HG03521 (cell line): ENCODE results near the gene EPHA3.

ENCODE experiments used
- ATAC-seq: cut with Tn5 transposase; IDR thresholded peaks from one replicate; pipeline ENCODE4 v1.9.1; 2021; ENCODE audit warnings: mild to moderate bottlenecking, moderate library complexity; ENCODE audit not compliant: unreplicated experiment

EPHA3 gene

GRCh38 chr3:89278302-89279025 is 171.0 kb downstream of the EPHA3 start:
- ATAC-seq: no peak

DNA sequence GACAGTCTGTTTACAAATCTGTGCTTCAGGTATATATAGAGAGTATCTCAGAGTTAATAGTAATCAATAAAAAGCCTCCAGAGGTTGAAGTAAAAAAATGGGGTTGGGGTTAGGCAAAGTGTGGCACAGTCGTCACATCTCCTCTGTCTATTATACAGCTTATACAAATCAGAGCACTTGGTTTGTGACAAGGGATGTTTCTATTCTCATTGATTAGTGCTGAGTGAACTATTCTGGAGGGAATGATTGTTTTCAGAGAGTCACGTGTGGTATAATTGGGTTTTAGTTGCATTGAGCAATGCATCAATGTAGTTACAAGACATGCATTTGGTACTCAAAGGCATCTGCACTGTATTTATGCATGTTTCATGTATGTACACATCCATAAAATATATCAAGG is 172.9 kb downstream of the EPHA3 start:
- ATAC-seq: no peak

DNA sequence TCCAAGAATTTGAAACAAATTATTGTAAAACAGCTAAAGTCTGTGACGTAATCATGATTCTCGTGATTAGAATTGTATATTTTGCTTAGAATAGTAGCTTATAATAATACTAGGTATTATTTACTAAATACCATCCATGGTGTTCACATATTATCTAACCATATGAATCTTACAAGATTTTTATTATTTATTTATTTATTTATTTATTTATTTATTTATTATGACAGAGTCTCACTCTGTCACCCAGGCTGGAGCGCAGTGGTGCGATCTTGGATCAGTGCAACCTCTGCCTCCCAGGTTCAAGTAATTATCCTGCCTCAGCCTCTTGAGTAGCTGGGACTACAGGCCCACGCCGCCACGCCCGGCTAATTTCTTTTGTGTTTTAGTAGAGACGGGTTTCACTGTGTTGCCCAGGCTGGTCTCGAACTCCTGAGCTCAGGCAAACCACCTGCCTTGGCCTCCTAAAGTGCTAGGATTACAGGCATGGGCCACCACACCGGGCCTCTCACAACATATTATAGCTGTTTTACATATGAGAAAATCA is 173.5 kb downstream of the EPHA3 start:
- no peak for ATAC-seq

GRCh38 chr3:89287902-89288508 is 180.6 kb downstream of the EPHA3 start:
- no peak for ATAC-seq

GRCh38 chr3:89289574-89290190 is 182.3 kb downstream of the EPHA3 start:
- ATAC-seq: no peak

DNA sequence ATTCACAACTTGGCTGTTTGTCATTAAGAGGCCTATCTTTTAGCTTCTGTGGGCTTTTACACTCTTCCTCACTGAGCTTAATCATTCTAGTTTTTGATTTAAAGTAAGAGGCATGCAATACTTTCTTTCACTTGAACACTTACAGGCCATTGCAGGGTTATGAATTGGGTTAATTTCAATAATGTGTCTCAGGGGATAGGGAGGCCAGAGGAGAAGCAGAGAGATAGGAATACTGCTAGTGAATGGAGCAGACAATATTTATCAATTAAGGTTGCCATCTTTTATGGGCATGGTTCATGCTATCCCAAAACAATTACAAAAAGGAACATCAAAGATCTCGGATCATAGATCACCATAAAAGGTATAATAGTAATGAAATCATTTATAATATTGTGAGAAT is 189.8 kb downstream of the EPHA3 start:
- no peak for ATAC-seq

GRCh38 chr3:89300526-89300925 is 193.1 kb downstream of the EPHA3 start:
- no peak for ATAC-seq

DNA sequence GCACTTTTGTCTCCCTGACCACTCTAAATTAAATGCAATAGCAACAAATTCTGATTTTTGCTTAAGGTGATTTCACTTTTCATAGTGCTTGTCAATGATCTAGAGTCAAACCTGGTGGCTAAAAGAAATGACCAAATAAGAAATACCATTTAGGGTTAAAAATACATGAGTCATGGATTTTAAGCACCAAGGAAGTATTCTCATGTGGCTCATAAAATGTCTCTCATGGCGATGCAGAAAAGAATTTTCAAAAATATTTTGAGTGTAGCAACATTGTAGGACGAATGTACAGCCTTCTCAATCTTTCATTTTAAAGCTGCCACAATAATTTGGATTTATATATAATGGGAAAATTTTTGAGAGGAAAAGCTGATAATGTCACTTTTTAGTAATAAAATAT is 193.6 kb downstream of the EPHA3 start:
- no peak for ATAC-seq

DNA sequence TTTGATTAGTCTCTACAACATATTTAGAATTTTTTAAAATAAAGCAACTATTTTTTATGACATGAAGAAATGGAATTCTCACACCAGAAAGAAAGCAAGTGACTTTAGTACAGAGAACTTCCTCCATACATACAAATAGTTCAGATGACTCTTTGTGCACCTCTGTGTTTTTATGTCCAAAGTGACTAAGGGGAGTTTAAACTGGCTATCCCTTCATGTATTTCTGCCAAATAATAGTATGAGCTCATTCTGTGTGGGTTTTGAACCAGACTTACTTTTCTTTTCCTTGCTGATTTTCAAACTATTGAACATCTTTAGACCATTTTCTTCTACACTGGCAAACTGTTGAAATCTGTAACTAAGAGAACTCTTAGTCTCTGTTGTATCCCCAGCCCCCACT is 196.3 kb downstream of the EPHA3 start:
- ATAC-seq: no peak

GRCh38 chr3:89306540-89306939 is 199.1 kb downstream of the EPHA3 start:
- no peak for ATAC-seq

DNA sequence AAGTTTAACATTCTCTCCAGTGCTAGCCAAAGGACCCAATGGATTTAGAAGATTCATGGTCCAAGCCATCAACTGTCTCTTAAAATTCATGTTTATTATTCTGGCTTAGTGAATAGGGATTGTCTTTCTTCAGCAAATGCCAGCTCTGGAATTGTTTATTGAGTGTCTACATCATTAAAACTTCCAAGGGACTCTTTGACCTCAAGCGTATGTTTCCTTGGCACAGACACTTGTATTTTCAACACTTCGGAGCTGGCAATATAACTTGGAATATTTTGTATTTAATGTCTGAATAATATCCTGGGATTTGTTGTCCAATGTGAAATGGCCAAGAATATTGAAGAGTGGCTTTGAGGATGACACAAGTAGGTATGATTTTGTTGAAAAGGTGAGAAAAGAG is 204.2 kb downstream of the EPHA3 start:
- no peak for ATAC-seq

DNA sequence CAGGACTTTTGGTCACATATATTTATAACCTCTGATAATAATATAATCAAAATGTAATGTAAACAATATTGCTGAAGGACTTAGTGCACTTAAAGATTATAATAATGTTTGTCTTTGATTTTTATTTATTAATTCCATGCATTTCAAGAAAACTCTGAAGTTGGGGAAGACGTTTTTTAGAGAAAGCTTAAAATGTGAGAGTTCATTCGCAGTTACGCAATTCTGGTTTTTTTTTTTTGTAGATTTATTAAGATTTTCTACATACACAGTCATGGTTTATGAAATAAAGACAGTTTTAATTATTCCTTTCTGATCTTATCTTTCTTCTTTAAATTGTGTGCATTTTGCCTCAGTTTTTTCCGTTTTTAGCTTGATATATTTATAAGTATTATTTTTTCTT is 204.7 kb downstream of the EPHA3 start:
- no peak for ATAC-seq

- ATAC-seq: no peak
Observed at GRCh38 chr3:89314454-89315098, 207.2 kb downstream of the EPHA3 start.

- no peak for ATAC-seq
Observed at GRCh38 chr3:89315750-89316470, 208.5 kb downstream of the EPHA3 start.

GRCh38 chr3:89320186-89320585 is 212.8 kb downstream of the EPHA3 start:
- no peak for ATAC-seq

DNA sequence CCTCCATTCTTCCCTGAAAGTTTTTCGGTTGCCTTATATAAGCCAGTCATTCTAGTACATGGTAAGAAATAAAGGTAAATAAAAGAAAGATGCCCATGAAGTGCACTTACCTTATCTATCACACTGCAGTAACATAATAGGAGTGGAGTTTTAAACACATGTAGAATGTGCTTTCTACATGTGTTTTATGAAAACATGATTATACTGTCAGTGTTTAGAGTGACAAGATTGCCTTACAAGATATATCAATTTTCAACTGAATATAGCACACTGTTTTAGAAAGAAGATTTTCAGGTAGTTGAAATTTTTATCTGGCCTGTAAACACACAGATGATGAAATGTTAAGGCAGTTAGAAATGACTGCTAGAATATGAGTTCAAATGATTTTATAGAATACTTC is 219.6 kb downstream of the EPHA3 start:
- ATAC-seq: no peak

- no peak for ATAC-seq
Observed at GRCh38 chr3:89332386-89332785, 225.0 kb downstream of the EPHA3 start.

DNA sequence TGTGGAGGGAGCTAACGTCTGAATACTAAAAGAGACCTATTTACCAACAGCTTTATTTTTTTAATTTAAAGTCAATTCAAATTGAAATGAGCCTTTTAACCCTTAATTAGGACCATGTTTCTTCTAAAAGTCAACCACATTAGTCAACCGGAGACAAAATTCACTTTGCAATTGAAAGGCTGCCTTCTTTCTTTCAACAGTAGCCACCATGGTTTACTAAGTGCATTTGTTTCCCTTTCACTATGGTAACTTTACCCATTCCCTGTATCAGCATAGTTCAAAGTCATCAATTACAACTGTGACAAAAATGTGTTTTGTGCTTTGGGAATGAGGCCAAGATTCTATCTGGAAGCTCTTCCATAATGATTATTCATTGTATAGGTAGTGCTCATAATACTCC is 225.4 kb downstream of the EPHA3 start:
- no peak for ATAC-seq

DNA sequence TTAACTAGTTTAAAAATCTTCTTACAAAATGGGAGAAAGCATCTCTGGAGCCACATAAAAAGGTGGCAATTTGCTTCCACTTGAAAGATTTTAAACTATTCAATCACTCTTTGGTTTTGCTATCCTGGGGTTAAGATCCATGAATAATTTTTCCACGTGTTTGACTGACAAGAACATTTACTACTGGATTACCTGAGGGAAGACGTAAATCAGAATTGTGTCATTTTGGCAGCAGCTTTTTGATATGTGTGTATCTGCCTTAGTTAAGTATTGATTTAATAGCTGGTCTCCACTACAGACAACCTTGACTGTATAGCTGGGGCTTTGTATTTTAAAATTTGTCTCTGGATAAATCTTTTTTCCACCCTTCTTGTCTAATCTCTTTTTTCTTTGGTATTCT is 228.3 kb downstream of the EPHA3 start:
- ATAC-seq: no peak

DNA sequence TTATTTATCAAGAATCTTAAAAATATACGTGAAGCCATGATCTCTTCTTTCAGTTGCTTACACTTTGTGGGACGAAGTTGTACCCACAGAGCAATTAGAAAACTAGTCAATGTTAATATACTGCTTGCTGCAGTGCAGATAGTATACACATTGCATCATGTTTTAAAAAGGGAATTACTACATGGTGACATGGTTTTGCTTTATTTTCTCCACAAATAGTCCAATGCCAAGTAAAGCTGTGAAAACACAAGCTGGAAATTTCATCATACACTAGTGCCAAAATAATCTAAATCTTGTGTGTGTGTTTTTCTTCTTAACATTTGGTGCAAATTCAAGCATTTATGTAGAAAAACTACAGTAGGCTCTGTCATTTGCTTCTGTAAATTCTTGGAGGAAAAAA is 233.0 kb downstream of the EPHA3 start:
- no peak for ATAC-seq

- no peak for ATAC-seq
Observed at GRCh38 chr3:89344076-89344475, 236.7 kb downstream of the EPHA3 start.
